GM19372 (cell line): ENCODE measurements around the gene PCBP4.
A peak's percentile ranks its signal among the peaks of the same experiment; 100 is the strongest.
"Not testable (repeated sequence)": the region's sequence is repeated elsewhere in the genome, so short reads cannot be mapped to it uniquely, and the experiment has no call there.

Source experiments
- ATAC-seq: cut with Tn5 transposase; IDR thresholded peaks from one replicate; pipeline ENCODE4 v1.9.1; 2021; ENCODE audit warnings: mild to moderate bottlenecking, low read depth, moderate library complexity; ENCODE audit not compliant: unreplicated experiment

PCBP4 gene

GRCh38 chr3:51995346-51996163 lies 28.3 kb upstream of the PCBP4 start, which contains the start of gene RPL29:
Gene RPL29, minus strand, starts transcription at chr3:51995895. Its CDS starts 434 bp downstream, at chr3:51995461.
- peak; percentile 91 for ATAC-seq

DNA sequence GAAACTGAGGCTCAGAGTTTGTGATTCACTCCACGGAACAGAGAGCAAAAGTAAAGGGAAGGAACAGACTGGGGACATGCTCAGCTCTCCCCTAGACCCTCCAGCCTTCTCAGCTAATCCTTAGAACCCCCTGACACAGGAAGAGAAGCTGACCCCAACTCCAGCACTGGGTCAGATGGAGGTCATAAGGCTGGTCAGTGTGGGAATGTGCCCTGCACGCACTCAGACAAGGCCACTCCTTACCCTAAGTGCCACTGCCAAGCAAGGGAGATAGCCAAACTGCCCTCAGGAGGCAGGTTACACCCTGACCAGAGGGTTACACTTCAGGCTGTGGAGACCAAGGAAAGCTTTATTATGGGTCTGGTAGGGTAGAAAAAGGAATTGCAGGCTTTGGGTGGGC lies 27.3 kb upstream of the PCBP4 start:
- ATAC-seq = no peak

DNA sequence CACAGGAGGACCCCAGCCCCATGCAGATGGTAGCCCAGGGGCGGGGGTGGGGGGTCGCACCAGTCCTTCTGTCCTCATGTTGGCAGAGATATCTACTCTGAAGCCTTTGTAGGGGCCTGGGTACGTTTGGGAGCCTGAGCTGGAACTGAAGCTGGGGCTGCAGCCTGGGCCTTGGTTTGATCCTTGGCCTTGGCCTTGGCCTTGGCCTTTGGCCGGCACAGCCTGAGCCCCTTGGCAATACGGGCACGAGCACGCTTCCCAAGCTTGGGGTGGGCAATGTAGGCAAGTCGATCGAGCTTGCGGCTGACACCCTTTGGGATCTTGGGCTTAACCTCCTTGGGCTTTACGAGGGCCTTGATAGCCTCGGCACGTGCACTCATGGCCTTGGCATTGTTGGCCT lies 26.4 kb upstream of the PCBP4 start:
- ATAC-seq = not testable (repeated sequence)

DNA sequence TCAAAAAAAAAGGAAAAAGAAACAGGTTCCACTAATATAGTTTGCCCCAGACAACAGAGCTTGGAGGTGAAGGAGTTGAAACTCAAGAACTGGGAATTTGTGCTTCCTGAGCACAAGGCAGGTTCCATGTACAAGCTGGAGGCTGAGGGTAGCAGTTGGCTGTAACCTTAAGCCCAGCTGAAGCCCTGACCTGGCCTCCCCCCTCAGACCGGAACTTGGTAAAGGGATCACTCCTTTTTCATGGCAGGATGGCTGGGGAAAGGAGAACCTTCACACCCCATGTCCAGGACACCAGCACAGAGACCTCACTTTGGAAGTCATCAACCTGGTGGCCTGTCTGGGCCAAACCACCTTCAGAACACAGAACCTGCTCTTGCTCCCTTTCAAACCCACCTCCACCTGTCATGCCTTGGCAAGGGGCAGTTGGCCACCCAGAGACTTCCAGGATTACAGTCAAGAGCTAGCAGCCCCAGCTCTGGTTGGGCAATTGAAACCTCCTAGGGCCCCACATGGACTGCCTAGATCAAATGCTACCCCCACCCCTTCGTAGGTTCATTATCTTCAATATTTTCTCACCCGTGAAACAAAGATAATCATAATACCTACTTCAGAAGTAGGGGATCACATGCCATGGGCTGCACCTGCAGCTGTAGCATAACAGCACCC lies 24.9 kb upstream of the PCBP4 start:
- ATAC-seq = no peak

DNA sequence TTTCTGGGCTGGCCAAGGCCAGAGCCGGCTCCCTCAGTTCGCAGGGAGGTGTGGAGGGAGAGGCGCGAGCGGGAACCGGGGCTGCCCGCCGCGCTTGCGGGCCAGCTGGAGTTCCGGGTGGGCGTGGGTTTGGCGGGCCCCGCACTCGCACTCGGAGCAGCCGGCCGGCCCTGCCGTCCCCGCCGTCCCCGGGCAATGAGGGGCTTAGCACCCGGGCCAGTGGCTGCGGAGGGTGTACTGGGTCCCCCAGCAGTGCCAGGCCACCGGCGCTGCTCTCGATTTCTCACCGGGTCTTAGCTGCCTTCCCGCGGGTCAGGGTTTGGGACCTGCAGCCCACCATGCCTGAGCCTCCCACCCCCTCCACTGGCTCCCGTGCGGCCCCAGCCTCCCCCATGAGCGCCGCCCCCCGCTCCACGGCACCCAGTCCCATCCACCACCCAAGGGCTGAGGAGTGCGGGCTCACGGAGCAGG lies 23.3 kb upstream of the PCBP4 start:
- ATAC-seq = not testable (repeated sequence)

GRCh38 chr3:51988286-51989146 lies 21.3 kb upstream of the PCBP4 start:
- no peak for ATAC-seq

DNA sequence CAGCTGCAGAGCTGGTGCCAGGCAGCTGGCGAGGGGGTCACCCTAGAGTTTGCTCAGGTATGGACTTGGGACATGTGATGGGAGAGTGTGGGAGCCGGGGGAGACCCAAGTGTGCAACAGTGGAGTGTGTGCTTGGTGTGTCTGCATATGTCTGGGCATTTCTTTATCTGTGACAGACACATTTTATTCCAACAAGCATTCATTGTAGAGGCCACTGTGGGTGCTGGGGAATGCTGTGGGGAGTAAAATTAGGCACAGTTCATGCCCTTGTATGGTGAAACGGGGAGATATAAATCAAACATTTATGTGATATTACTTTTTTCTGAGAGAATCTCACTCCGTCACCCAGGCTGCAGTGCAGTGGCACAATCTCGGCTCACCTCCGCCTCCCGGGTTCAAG lies 20.3 kb upstream of the PCBP4 start:
- no peak for ATAC-seq

DNA sequence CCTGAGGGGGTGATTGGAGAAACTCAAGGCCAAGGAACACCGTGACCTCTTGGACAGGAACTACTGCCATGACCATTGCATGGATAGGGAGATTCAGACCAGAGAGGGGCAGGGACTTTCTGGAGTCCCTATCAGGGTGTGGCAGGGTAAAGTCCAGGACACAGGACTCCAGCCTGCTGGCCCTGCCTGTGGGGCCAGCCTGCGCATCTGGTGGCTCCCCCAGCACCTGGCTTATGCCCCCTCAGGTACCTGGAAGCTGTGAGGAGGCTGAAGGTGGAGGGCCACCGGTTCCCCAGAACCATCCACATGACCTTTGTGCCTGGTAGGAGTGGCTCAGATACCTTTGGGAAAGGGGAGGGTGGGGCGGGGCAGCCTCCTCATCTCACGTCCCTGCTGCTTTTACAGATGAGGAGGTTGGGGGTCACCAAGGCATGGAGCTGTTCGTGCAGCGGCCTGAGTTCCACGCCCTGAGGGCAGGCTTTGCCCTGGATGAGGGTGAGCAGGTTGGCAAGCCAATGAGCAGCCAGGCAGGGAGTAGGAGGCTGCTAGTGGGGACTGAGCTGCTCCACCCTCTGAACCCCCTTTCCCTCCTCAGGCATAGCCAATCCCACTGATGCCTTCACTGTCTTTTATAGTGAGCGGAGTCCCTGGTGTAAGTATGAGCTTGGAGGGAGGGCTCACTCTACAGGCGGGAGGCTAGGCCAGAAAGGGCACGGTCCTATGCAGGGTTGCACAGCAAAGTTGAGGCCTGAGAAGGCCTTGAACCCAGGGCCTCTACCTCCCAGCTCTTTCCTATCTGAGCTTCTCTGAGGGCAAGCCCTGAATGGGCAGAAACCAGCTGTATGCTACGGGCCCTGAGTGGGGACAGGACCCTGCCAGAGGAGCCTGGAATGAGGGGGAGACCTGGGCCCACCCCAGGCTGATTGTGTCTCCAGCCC lies 19.0 kb upstream of the PCBP4 start:
- ATAC-seq = no peak

- ATAC-seq = no peak
These were observed 17.8 kb upstream of the PCBP4 start for GRCh38 chr3:51985063-51985462.

DNA sequence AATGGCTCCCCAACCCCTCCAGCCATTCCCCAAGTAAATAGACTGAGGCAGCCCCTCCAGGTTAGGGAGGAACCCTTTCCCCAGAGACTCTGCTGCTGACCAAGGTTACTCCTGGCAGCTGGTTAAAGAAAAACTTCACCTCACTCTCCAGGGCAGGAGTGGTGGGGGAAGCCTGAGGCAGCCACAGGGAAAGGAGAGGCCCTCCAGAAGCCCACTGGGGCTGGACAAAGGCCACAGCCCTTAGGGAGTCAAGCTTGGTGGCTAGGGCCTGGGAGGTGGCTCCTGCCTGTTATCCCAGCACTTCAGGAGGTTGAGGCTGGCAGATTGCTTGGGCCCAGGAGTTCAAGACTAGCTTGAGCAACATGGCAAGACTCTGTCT lies 17.0 kb upstream of the PCBP4 start:
- ATAC-seq = no peak

GRCh38 chr3:51983578-51984268 lies 16.5 kb upstream of the PCBP4 start:
- no peak for ATAC-seq

- ATAC-seq = peak; percentile 70
These were observed 15.8 kb upstream of the PCBP4 start, which contains the start of gene ACY1 for GRCh38 chr3:51982838-51983577. Gene ACY1, plus strand, starts transcription at chr3:51983535. Its CDS starts 530 bp downstream, at chr3:51984065.

GRCh38 chr3:51982352-51982837 lies 15.1 kb upstream of the PCBP4 start:
- peak; percentile 51 for ATAC-seq

- no peak for ATAC-seq
These were observed 13.0 kb upstream of the PCBP4 start for GRCh38 chr3:51980253-51980652.

DNA sequence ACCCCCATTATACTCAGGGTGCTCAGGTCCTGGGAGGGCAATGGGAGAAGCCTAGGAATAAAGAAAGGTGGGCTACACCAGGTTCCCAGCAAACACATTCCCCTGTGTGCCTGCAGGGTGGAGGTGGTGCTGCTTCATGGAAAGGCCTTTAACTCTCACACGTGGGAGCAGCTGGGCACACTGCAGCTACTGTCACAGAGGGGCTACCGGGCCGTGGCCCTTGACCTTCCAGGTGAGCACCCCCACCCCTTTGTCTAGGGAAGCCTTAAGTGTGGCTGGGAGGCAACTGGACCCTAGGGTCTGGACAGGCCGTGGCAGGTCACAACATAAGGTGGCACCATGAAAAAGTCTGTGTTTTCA lies 10.9 kb upstream of the PCBP4 start:
- no peak for ATAC-seq

- no peak for ATAC-seq
These were observed 10.3 kb upstream of the PCBP4 start for GRCh38 chr3:51977446-51978142.

GRCh38 chr3:51975852-51976549 lies 8.7 kb upstream of the PCBP4 start:
- ATAC-seq = no peak
